GM21390 (cell line): ENCODE data around the gene RTP5.
"Not testable (repeated sequence)": the region's sequence is repeated elsewhere in the genome, so short reads cannot be mapped to it uniquely, and the experiment has no call there.

ENCODE experiments used
- ATAC-seq: cut with Tn5 transposase; IDR thresholded peaks from one replicate; pipeline ENCODE4 v1.9.1; 2021; ENCODE audit not compliant: unreplicated experiment

RTP5 gene

DNA sequence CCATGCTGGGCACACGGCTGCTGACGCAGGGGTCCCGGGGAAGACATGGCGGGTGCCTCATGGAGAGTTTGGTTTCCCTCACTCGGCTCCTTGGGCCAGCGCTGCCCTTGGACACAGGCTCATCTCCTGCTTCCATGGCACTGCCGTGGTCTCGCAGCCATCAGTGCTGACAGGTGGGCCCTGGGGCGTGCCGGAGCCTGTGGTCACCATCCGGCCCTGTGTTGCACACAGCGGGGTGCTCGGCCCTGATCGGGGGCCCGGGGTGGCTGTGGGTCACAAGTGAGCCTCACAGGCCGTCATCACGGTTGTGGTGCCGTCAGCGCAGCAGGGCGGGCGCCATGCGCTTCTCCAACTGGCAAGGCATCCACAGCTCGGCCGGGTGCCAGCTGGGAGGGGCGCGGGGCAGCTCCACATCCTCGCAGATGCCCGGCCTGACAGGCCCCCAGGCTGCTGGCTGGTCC lies 582 bp downstream of the RTP5 start:
- ATAC-seq = no peak

DNA sequence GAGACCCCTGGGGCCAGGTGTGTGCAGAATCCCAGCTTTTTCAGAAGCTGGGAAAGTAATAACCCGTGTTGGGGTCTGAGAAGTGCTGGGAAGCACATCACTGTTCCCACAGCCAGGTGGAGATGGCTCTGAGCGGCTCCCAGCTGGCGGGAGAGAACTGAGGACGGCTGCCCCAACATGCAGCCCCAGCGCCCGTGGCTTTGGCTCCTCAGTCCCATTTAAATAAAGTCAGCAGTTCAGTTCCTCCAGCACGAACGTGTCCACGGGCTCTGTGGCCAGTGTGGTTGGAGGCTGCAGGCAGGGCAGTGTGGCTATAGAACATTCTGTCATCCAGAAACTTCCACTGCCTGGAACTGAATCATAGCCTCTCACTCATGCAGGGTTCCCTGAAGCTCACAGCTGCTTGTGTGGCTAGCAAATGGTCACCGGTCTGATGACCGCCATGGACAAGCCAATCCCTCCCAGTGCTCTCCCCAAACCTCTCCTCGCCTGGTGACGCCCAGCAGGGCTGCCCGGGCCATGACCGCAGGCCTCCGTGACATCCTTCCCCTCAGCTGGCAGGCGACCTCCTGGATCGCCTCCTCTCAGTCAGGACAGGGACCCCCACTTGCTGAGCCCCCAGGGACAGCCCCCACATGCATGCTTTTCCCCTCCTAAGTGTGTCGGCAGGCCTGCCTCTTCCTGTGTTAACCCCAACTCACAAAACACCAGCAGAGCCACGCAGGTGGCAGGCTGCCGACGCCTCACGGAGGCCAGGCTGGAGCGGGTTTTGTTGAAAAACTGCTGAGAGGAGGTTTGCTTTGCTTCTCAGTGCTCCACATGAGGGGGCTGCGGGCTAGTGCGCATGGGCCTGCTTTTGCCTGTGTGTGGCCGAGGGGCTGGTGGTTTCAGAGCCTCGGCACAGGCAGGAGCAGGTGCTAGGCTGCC lies 1.3 kb downstream of the RTP5 start:
- no peak for ATAC-seq

DNA sequence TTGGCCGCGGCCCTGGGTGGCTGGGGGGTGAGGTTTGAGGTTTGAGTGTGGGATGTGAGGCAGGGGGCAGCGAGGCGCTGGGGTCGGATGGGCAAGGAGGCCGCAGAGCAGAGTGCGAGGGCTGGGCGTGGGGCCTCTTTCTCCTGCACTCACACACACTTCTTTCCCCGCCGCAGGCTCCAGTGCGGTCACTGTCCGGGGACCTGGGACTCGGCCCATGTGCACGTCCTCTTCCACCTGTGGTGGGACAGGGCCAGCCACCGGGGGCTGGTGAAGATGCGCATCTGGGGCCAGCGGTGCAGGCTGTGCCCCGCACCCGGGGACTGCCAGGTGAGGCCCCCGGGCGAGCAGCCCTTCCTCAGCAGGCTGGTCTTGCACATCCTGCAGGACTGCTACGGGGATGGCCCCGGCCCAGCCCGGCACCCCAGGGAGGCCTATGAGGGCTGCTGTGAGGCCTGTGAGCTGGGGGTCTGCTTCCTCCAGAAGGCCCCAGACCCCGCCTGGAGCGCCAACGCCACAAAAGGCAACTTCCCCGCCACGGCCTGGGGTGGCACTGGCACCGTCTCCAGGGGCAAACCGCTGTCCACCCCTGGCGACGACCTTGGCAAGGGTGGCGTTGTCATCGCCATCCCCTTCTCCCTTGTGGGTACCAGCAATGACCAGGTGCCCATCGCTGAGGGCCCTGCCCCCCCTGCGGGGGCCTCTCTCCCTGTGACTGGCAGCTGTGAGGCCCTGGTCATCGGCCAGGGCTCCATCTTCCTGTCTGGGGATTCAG lies 2.2 kb downstream of the RTP5 start:
- ATAC-seq = no peak

DNA sequence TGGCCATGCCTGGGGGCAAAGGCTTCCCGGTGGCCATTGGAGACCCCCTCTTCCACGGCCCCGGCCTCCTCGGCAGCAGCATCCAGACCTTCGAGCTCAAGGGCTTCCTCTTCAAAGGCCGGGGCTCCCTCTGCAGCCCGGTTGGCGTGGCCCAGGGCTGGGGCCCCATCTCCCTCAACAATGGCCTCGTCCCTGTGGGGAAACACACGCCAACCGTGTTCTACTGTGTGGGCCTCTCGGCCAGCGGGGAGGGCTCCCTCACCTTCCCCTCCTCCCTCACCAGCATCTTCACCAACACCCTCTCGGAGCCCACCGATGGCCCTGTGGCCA lies 2.7 kb downstream of the RTP5 start:
- ATAC-seq = no peak

DNA sequence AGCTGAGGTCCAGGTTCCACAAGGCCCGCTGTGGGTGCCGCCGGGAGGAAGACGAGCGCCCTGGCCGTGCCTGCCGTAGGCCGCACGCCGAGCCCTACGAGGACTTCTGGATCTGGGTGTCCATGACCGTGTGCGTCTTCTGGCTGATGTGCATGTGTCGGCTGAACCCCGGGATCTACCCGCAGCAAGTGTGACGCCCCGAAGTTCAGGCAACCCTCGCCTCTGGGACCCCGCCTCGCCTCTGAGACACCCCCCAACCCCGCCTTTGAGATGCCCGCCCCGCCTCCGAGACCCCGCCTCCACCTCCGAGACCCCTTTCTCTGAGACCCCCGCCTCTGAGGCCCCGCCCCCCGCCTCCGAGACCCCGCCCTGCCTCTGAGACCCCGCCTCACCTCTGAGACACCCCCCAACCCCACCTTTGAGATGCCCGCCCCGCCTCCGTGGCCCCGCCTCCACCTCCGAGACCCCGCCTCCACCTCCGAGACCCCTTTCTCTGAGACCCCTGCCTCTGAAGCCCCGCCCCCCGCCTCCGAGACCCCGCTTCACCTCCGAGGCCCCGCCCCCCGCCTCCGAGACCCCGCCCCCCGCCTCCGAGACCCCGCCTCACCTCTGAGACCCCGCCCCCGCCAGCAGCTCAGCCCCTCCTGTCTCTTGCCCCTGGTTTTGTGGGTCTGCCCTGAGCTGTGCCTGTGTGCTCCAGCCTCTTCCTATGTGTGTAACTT lies 3.7 kb downstream of the RTP5 start:
- ATAC-seq = no peak

DNA sequence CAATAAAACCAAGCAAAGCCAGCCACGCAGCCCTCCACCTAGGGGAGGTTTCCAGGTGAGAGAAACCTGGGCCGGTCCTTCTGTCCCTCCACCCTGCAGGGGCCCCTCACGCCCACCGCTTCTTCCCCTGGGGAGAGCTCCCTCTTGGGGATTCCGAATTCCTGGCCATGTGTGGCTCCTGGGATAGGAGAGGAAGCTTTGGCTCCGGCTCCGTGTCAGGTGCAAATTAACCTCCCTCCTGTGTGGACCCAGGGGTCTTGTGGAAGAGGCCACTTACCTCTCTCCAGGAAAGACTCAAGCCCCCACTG lies 4.2 kb downstream of the RTP5 start:
- ATAC-seq = no peak

DNA sequence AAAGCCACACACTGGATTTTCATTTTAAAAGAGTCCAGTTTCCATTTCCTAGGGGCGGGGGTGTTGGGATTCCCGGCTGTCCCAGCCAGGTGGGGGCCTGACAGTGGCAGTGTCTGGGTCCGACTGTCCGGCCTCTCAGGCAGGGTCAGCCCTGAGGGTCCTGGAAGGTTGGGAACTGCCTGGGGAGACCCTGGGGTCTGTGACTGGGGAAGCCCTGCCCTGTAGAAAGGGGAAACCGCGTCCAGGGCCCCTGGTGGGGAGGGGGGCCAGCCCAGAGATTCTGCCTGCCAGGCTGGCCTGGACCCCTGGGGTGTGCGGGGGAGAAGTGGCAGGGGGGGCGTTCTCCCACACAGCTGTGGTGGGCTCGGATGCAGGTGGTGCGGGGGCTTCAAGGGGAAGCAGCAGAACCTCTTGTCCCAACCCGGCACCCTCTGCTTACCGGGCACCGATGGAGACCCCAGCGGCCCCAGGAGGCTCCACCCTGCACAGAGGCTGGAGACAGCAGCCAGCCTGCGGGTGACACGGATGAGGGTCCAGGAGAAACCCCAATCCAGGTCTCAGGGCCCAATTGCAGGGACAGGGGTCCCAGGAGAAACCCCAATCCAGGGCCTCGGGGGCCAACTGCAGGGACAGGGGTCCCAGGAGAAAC lies 4.9 kb downstream of the RTP5 start:
- ATAC-seq = no peak

DNA sequence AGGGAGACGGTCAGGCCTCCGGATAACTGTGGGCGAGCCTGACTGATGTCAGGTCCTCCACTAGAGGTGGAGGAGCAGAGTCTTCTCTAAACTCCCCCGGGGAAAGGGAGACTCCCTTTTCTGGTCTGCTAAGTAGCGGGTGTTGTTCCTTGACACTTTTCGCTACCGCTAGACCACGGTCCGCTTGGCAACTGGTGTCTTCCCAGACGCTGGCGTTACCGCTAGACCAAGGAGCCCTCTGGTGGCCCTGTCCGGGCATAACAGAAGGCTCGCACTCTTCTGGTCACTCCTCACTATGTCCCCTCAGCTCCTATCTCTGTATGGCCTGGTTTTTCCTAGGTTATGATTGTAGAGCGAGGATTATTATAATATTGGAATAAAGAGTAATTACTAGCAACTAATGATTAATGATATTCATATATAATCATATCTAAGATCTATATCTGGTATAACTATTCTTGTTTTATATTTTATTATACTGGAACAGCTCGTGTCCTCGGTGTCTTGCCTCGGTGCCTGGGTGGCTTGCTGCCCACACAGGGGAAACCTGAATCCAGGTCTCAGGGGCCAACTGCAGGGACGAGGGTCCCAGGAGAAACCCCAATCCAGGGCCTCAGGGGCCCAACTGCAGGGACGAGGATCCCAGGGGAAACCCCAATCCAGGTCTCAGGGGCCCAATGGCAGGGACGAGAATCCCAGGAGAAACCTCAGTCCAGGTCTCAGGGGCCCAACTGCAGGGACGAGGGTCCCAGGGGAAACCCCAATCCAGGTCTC lies 6.4 kb downstream of the RTP5 start:
- not testable (repeated sequence) for ATAC-seq

DNA sequence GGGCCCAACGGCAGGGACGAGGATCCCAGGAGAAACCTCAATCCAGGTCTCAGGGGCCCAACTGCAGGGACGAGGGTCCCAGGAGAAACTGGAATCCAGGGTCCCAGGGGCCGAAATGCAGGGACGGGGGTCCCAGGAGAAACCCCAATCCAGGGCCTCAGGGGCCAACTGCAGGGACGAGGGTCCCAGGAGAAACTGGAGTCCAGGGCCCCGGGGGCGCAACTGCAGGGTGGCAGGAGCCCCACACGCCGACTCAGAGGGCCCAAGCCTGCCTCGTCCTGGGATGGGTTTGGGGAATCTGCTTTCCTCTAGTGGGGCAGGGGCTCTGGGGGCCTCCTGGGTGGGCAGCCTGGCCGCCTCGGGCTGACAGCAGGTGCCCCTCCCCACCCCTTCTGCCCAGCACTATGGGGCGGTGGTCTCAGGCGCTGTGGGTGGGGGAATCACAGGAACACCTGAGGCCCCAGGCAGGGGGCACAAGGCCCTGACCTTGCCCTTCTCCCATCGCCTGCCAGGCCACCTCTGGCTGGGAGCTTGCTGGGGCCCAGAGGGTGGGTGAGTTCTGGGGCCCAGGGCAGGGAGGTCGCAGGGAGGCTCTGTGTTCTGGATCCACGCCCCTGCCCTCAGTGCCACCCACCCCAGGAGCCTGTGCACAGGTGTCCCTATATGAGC lies 7.1 kb downstream of the RTP5 start:
- no peak for ATAC-seq

DNA sequence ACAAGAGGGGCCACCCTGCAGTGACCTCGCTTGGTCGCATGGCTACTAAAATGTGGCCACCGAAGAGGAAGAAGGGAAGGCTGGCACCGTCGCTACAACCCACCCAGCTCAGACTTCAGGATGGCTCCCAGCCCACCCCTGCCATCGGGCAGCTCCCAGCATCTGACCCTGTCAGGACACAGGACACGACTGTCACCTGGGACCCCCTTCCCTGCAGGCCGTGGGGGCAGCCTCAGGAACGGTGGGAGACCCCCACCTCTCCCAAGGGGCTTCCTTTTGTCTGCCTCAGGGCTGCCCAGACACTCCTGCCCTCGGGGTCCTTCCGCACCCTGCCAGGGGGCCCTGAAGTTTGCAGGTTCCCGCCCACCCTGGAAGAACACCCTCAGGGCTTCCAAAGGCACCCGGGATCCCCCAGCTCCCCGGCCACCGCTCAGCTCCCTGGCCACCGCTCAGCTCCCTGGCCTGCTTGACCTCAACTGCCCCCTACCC lies 7.7 kb downstream of the RTP5 start:
- no peak for ATAC-seq

DNA sequence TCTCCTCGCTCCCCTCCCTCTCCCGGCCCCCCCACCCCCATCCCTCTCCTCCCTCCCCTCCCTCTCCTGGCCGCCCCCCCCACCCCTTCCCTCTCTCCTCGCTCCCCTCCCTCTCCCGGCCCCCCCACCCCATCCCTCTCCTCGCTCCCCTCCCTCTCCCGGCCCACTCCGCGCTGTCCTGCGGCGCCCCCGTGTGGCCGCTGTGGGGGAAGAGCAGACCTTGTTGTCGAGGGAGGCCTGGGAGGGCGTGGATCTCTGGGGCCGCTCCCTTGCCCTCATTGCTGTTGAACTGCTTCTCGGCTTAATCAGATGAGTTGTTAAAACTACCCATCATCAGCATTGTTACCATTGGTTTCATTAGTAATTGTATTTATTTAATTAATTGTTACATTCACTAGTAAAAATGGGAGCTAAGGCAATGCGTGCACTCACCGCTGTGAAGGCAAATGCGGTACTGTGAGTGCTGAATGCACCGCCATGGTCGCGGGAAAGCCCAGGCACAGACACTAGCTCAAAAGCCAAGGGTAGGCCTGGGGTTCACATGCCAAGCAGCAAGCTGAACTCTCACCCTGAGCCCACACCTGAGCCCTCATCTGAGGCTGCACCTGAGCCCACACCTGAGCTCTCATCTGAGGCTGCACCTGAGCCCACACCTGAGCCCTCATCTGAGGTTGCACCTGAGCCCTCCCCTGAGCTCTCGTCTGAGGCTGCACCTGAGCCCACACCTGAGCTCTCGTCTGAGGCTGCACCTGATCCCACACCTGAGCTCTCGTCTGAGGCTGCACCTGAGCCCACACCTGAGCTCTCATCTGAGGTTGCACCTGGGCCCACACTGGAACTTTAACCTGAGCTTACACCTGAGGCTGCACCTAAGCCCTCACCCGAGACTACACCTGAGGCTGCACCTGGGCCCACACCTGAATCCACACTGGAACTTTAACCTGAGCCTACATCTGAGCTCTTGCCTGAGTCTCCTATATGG lies 8.8 kb downstream of the RTP5 start:
- no peak for ATAC-seq

DNA sequence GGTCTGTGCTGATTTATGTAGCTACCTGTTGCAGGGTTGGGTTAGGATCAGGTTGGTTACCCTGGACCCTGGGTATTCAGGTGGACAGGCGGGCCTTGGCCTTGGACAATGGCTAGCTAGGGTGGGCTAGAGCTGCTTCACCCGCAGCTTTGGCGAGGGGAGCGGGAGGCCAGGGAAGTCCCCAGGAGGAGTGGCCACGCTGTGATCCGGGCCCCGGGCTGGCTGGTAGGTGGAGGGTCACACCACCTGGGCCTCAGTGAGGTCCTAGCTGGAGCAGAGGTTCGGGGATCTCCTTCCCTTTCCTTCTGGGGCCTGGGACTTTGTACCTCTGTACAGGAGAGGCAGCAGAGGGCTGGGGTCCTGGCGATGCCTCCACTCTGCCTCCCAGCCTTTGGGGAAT lies 9.8 kb downstream of the RTP5 start:
- ATAC-seq = no peak

DNA sequence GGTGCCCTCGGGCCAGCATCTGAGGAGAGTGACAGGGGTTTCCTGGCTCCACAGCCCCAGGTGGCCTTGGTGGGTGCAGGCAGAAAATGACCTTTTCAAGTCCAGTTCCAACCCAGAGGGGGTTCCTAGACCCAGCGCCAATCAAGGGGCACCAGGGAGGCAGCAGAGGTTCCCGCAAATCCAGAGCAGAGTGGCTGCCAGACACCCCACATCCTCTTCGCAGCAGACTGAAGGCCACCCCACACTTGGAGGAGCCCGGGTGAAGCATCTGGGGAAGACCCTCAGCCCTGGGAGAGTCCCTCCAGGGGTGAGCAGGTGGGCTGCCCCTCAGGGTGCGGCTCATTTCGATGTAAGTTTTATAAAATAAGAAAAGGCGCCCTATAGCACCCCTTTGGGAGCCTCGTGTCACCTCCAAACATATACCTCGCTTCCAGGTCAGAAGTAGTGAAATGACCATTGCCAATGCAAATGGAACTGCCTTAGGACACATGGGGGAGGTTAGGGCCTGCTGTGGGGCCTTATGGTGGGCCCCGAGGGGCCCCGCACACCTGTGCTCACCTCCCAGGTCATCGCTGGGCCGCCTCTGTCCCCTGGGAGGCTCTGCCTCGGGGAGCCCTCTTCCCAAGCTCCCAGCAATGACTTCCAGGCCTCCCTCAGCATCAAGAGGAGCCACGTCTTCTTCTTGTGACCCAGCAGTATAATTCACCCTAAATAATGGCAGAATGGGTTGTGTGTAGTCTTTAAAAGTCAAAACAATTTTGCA lies 11.0 kb downstream of the RTP5 start:
- no peak for ATAC-seq

DNA sequence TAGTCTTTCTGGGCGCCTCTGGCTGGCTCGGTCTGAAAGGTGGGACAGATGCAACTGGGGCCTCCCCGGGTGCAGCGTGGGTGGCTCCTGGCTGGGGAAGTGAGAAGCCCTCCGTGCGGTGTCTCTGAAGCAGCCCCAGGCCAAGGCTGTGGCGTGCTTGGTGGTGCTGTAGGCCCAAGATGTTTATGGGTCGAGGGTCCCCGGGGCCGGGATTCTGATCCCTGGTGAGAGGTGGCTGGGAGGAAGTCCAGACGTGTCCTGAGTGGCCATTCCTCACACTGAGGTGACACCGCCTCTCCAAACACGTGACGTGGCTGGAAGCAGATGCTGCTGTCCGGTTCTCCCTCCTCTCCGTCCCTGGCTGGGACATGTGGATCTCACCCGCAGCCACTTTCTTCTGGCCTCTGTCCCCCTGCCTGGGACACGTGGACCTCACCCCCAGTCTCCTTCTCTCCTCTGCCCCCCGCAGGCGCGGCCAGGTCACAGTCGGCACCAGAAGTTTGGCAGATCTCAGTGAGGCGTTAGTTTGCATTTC lies 12.6 kb downstream of the RTP5 start:
- peak; percentile 56 for ATAC-seq

DNA sequence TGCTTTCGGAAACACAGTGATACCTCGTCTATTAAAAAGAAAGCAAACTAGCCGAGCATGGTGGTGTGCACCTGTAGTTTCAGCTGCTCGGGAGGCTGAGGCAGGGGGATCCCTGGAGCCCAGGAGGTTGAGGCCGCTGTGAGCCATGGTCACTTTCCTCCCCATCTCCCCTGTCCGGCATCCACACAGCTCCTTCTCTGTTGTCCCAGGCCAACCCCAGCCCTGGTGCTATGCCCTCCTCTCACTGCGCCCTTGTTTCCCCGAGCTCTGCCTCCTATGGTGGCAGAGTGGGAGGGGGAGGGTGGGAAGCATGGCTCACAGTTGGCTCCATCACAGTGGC lies 15.4 kb downstream of the RTP5 start:
- no peak for ATAC-seq

DNA sequence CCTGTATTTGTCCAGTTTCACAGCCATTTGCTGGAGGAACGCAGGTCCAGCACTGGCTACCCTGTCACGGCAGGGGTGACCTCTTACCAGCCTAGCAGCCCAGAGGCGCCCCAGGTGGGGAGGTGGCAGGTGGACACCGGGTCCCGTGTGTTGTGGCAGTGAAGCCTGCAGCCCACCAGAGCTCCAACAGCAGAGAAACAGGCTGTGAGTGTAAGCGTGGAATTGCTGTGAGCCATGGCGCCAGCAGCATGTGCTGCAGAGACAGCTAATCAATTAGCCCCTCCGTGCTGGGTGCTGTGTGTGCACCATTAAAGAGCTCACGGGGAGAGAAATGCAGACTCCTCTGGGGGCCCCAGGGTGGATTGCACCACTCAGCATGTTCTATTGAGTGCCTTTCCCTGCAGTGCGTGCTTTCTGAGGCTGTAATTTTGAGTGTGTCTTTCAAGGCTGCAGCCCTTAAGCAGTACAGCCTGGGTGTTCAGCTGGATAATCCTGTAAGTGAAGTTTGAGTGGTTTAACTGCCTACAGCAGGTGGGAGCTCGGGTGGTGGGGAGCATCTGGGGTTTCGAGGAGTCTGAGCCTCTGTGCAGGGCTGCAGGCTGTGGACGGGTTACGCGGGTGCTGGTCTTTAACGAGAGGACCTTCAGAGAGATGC lies 15.9 kb downstream of the RTP5 start:
- ATAC-seq = no peak

DNA sequence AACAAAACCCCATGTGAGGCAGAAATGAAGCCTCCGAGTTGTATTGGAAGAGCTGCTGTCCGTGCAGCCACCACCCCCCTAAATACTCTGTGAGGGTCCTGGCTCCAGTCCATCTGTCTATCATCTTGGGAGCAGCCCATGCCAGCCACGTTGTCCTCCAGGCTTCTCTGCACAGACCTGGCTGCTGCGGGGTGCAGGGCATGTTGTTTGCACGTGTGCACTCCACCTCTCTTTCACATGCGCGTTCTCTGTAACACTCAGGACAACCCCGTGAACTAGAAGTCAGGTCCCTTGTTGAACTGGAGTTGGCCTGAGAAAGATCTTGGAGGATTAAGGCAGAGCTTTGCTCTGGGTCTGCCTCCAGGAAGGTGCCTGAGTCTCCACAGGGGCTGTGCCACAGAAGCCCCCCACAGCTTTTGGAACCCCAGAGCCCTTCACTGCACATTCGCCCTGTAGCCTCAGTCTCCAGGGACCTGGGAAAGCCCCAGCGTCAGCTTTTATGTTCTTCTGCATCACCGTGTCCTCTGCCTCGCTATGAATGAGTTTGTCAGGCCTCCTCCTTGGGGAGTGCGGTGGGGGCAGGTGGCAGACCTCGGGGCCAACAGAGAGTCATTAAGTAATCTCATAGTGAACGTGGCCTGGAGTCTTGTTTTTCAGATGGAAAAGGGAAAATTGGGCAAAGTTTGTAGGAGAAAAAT lies 16.6 kb downstream of the RTP5 start:
- no peak for ATAC-seq
